ENCODE measurements around the gene IST1. TPM values are rescaled to one million over a fixed set of nuclear protein-coding genes. Genes with fewer than 3 reads are reported as not detected.

IST1 gene
- total and polyA plus RNA-seq, 9 of the 15 experiments (the other 6 are each of a cell fraction or from before 2014, with no cell fraction given), result 135 to 334 (median 188) TPM

- TF ChIP-seq ZBTB26 (CRISPR knock-in tag; IDR thresholded peaks at IDR 0.05) (0 out of 2 replicates have a peak, but pooled peaks have one; percentile 69), ZNF263 (CRISPR knock-in tag; IDR thresholded peaks at IDR 0.05; ENCODE audit: borderline replicate concordance) (peak; percentile 48; the same call in 1 of the 2 replicates), KAT2B (IDR thresholded peaks at IDR 0.05; ENCODE audit: low read depth, low read length) (no peak), PRMT5 (CRISPR knock-in tag; IDR thresholded peaks at IDR 0.05) (no peak), PHB (CRISPR knock-in tag; IDR thresholded peaks at IDR 0.05) (no peak), FOXJ2 (tag; IDR thresholded peaks at IDR 0.05) (0 out of 2 replicates have a peak, but pooled peaks have one; percentile 71), BCL6 (CRISPR knock-in tag; IDR thresholded peaks at IDR 0.05) (no peak), ZBTB34 (CRISPR knock-in tag; IDR thresholded peaks at IDR 0.05) (no peak), BRF1 (IDR thresholded peaks at IDR 0.05; ENCODE audit: borderline replicate concordance, extremely low read depth, insufficient read length) (no peak), MTF1 (CRISPR knock-in tag; IDR thresholded peaks at IDR 0.05; ENCODE audit: borderline replicate concordance) (no peak), SETDB1 (IDR thresholded peaks at IDR 0.05; ENCODE audit: low read length) (no peak), BACH1 (tag; IDR thresholded peaks at IDR 0.05) (no peak), ELF2 (CRISPR knock-in tag; IDR thresholded peaks at IDR 0.05) (no peak), ZBTB7A (IDR thresholded peaks at IDR 0.05; ENCODE audit: borderline replicate concordance, control insufficient read depth, low read depth, low read length) (peak; percentile 96), NR2F6 (CRISPR knock-in tag; IDR thresholded peaks at IDR 0.05) (no peak), ZNF699 (CRISPR knock-in tag; IDR thresholded peaks at IDR 0.05; ENCODE audit: insufficient replicate concordance) (no peak), ATF7 (IDR thresholded peaks at IDR 0.05) (peak; percentile 63; the same call in 1 of the 2 replicates), RFX5 (IDR thresholded peaks at IDR 0.05; ENCODE audit: low read depth, low read length) (no peak), ETV6 (IDR thresholded peaks at IDR 0.05; ENCODE audit: borderline replicate concordance in 1 of 2, low read depth in 2 of 2, low read length in 1 of 2) (0 out of 4 replicates have a peak, but pooled peaks of 1 of the 2 experiments have one; percentile 24), ETV6 (CRISPR knock-in tag; IDR thresholded peaks at IDR 0.05; ENCODE audit: borderline replicate concordance) (no peak), BRD9 (IDR thresholded peaks at IDR 0.05; ENCODE audit: low read depth, partially characterized antibody) (peak; percentile 43), ZNF668 (CRISPR knock-in tag; IDR thresholded peaks at IDR 0.05) (no peak), ZEB2 (IDR thresholded peaks at IDR 0.05) (no peak), ZNF444 (CRISPR knock-in tag; IDR thresholded peaks at IDR 0.05) (peak; percentile 99), SAP30 (IDR thresholded peaks at IDR 0.05; ENCODE audit: borderline replicate concordance, insufficient read depth, low read depth, low read length, poor library complexity, severe bottlenecking) (peak; percentile 37)
- TF ChIP-seq, protein P1, sequence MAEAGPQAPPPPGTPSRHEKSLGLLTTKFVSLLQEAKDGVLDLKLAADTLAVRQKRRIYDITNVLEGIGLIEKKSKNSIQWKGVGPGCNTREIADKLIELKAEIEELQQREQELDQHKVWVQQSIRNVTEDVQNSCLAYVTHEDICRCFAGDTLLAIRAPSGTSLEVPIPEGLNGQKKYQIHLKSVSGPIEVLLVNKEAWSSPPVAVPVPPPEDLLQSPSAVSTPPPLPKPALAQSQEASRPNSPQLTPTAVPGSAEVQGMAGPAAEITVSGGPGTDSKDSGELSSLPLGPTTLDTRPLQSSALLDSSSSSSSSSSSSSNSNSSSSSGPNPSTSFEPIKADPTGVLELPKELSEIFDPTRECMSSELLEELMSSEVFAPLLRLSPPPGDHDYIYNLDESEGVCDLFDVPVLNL (CRISPR knock-in tag; IDR thresholded peaks at IDR 0.05; ENCODE audit: low read depth), result no peak
These were observed 11.3 kb upstream of the IST1 start, which contains the start of gene ZNF821 (continued) for GRCh38 chr16:71883849-71884638.

Data from K562 (cell line).